GM12891 (cell line): ENCODE data around the gene TNFRSF8.

Experiments
- DNase-seq: peaks from one replicate; pipeline ENCODE4 v3.0.0; 2011; ENCODE audit warnings: low spot score; ENCODE audit not compliant: insufficient read length
- FAIRE-seq: peaks from 2 replicates; lab custom pipeline; 2011; peaks lifted over from hg19 to GRCh38; lab: Jason Lieb, UNC
- PAX5 ChIP-seq: IDR thresholded peaks from 2 replicates; pipeline ENCODE4 v1.6.1; 2011; ENCODE audit warnings: low read length, moderate library complexity, mild to moderate bottlenecking; ENCODE audit not compliant: insufficient read depth, severe bottlenecking
- POLR2A ChIP-seq: IDR thresholded peaks from 2 replicates; pipeline ENCODE4 v1.6.1; 2011; ENCODE audit warnings: low read depth, low read length, control low read depth
- POLR2AphosphoS5 ChIP-seq: IDR thresholded peaks from 2 replicates; pipeline ENCODE4 v1.6.1; 2011; ENCODE audit warnings: low read depth, low read length, control low read depth
- POU2F2 ChIP-seq: IDR thresholded peaks from 2 replicates; pipeline ENCODE4 v1.6.1; 2011; ENCODE audit warnings: low read depth, mild to moderate bottlenecking, control low read depth, low read length, moderate library complexity
- SPI1 ChIP-seq: IDR thresholded peaks from 2 replicates; pipeline ENCODE4 v1.6.1; 2011; ENCODE audit warnings: low read depth, low read length, control low read depth
- TAF1 ChIP-seq: IDR thresholded peaks from 2 replicates; pipeline ENCODE4 v1.6.1; 2011; ENCODE audit warnings: low read depth, low read length, control low read depth

Gene TNFRSF8

DNA sequence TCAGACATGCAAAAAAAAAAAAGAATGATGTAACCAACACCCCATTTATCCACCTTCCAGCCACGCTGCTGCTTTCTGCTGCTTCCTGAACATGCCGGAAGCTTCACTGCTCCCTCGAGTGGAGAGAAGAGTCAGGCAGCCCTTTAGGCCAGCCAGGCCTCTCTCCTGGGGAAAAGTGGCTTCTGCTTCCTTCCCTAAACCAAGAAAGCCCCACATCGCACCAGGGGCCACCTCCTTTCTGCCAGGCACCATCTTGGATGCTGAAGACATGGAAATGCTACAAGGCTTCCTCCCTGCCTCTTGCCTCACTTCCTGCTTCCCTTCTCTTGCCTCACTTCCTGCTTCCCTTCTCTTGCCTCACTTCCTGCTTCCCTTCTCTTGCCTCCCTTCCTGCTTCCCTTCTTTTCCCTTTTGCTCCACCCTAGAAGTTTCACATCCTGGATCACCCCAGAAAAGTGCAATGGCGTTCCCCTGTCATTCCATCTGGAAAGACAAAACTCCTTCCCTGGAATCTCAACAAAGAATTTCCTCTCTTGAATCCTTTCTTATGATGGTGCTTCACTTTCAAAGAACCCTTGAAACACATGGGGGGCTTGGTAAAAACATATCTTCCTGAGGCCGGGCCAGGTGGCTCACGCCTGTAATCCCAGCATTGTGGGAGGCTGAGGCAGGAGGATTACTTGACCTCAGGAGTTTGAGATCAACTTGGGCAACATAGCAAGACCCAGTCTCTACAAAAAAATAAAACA is 18.7 kb downstream of the TNFRSF8 start:
- peak; percentile 90 for FAIRE-seq
- DNase-seq, result no peak
- TF ChIP-seq POLR2A, result no peak
- TF ChIP-seq SPI1, result peak; percentile 41

DNA sequence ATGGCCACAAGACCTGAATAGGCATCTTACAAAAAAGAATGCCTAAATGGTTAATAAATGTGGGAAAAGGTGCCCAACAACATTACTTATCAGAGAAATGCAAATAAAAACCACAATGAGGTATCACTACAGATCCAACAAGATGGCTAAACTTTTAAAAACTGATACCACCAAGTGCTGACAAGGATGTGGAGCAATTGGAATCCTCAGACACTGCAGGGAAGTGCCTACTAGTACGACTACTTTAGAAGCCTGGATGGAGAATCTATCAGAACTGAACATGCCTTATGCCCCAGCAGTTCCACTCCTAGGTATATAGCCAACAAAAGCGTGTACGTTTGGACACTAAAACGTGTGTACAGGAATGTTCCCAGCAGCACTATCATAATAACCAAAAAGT is 19.9 kb downstream of the TNFRSF8 start:
- TF ChIP-seq POLR2A (no peak), POLR2AphosphoS5 (no peak), POU2F2 (0 out of 2 replicates have a peak, but pooled peaks have one; percentile 15), SPI1 (no peak), PAX5 (no peak), TAF1 (no peak)

DNA sequence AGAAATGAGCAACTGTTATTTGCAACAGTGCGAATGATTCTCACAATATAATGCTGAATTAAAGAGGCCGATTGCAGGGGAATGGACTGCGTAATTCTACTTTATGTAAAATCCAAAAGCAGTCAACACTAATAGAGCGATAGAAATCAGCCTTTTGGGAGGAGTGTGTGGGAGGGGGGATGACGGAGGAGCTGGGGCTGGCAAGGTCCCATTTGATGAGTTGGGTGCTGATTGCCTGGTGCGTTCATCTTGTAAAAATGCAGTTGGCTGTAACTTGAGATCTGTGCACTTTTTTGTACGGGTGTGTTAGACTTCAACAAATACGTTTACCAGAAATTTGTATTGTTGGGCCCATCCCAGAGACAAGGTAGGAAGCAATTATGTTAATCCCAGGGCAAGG is 20.7 kb downstream of the TNFRSF8 start:
- no peak for FAIRE-seq
- no peak for DNase-seq
- TF ChIP-seq POU2F2 (no peak), POLR2AphosphoS5 (no peak)

More for the DNA sequence above, 19.9 kb downstream of the TNFRSF8 start:
- DNase-seq (no peak), FAIRE-seq (peak; percentile 23)

DNA sequence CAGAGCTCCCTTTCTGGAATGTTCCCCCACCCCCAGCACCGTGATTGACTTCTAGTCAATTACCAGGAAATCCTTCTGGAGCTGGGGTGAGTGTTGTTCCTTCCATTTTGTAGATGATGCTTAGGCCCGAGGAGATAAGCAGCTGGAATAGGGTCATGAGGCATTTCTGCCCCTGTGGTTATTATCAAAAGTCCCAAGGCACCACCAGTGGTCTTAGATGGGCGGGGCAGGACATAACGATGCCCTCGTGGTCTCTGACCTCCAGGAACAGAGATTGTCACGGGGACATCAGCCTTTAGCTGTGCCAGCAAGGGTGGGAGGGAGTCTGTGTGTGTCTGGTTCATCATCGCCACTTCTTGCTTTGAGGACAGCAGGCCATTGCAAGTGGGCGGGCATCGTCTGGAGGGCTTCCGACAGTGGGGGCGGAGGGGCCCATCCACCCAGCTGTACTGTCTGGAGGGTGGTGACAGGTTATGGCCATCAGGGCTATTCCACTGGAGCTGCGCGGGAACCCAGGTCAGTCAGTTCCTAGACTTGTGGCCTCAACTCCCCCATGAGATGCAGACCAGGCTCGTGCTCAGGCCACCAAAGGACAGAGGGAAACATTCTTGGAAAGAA is 22.6 kb downstream of the TNFRSF8 start:
- TF ChIP-seq SPI1 (no peak), POLR2AphosphoS5 (no peak), POLR2A (no peak), TAF1 (no peak)
- no peak for DNase-seq
- FAIRE-seq, result no peak

DNA sequence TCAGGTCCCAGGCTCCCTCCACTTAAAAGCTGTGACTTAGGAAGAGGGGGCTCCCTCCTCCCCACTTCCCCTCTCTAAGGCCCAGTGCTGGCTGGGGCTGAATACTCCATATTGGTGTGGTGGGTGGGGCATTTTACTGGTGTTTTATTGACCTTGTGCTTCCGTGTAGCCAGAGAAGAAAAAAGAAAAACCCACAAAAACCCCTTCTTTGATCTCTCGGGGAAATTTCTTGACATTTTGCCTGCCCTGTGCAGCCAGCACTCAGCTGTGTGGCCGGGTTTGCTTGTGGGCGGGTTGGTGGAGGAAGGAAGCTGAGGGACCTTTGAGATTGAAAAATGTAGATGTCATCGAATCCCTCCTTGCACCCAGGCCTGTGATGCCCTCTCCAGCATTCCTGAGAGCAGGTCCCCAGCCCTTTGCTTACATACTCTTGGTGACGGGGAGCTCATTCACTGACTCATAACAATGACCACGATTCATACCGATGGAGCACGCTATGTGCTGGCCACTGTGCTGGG is 24.8 kb downstream of the TNFRSF8 start:
- TF ChIP-seq SPI1, result peak; percentile 76
- TF ChIP-seq TAF1, result no peak
- no peak for TF ChIP-seq PAX5
- DNase-seq, result no peak
- FAIRE-seq, result no peak

DNA sequence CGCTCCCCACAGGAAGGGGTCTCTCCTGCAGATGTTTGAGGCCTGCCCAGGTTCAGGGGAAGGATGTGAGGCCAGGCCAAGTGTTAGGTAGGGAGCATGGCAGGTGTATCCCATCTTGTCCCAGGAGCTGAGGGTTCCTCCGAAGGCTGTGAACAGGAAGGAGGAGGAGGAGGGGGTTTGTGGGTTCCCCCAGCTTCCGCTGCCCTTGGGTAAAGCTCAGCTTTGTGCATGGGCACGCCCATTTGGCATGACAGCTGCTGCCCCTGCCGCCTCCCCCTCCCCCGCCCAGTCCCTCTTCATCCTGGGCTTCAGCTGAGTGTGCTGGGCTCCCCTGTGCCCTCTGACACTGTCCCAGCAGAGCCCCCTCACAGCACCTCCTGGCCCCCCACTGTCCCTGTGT is 25.5 kb downstream of the TNFRSF8 start:
- DNase-seq (no peak), FAIRE-seq (peak; percentile 89)
- no peak for TF ChIP-seq SPI1
- TF ChIP-seq POU2F2, result no peak
- TF ChIP-seq POLR2A, result no peak
- no peak for TF ChIP-seq PAX5
- no peak for TF ChIP-seq TAF1
- TF ChIP-seq POLR2AphosphoS5, result 0 out of 2 replicates have a peak, but pooled peaks have one; percentile 46

DNA sequence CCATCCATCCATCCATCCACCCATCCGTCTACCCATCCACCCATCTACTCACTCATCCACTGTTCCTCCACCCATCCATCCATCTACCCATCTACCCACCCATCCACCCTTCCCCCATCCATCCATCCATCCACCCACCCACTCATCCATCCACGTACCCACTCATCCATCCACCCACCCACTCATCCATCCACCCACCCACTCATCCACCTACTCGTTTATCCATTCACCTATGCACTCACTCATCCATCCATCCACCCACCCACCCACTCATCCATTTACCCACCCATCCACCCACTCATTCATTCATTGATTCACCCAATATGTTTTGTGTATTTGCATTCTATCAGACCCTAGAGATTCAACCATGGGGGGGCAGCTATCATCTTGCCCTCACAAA is 27.2 kb downstream of the TNFRSF8 start:
- FAIRE-seq (no peak), DNase-seq (no peak)
- TF ChIP-seq POLR2A, result no peak
- no peak for TF ChIP-seq SPI1
- no peak for TF ChIP-seq POU2F2
- TF ChIP-seq PAX5, result no peak
- TF ChIP-seq TAF1, result no peak
- TF ChIP-seq POLR2AphosphoS5, result no peak

DNA sequence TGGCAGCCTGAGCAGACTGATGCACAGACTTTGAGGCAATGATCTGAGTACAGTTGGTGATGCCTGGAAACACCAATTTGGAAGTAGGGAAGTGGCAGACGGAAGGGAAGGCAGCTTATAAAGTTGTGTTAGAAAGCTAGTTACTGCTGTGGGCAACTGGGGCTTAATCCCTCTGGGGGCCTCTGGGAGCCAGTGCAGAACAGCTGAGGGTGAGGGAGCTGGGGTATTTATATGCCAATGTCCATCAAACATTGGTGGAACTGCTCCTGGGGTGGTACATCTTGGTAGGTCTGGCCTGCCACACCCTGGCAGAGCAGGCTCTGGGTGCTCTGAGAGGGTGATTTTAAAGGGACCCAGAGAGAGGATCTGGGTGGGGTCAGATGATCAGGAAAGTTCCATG is 28.1 kb downstream of the TNFRSF8 start:
- FAIRE-seq, result peak; percentile 66

DNA sequence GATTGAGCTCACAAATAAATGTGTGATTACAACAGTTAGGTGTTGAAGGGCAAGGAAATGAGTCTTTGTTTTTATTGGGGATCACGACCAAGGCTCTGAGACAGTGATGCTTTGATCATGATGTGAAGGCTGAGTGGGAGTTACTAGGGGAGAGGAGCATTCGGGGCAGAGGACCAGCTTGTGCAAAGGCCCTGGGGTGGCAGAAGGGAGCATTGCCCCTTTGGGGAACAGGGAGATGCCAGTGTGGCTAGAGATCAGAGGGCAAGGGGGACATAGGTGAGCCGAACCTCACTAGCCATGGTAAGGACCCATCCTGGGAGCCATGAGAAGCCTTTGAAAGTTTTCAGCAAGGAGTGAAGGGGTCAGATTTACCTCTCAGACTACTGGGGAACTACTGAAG is 31.1 kb downstream of the TNFRSF8 start:
- DNase-seq, result no peak
- TF ChIP-seq TAF1, result no peak
- no peak for TF ChIP-seq POLR2AphosphoS5
- TF ChIP-seq POU2F2, result no peak
- TF ChIP-seq POLR2A, result no peak
- no peak for TF ChIP-seq PAX5
- TF ChIP-seq SPI1, result no peak
- FAIRE-seq, result no peak

More for the DNA sequence above, 28.1 kb downstream of the TNFRSF8 start:
- no peak for DNase-seq
- TF ChIP-seq POLR2A (no peak), POU2F2 (no peak), PAX5 (no peak), TAF1 (no peak), POLR2AphosphoS5 (no peak), SPI1 (no peak)

DNA sequence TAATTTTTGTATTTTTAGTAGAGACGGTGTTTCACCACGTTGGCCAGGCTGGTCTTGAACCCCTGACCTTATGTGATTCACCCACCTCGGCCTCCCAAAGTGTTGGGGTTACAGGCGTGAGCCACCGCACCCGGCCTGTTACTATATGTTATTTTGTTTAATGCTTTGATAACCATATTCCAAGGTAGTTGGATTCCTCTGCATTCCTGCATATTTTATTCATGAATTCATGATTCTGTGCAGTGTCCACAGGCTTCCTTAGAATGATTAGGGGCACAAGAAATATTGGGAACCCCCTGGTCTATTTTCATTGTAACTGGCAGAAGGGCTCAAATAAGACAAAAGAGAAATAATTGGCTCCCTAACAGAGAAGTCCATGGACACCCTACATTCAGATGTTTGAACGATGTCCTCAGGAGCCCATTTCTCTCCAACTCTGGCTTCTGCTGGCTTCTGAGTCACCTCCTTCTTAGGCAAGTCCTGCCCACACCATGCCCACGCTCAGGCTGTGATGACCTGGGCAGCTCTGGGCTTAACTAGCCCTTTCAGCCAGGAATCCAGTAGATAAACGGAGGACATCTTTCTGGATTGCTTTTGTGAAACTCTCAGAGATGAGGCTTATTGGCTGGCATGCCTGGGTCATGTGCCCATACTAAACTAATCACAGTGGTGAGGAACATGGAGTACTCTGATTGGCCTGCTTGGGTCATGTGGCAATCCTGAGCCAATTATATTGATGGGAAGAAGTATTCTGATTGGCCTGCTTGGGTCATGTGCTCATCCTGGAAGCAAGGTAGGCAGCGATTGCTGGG is 32.6 kb downstream of the TNFRSF8 start:
- FAIRE-seq, result peak; percentile 65
- TF ChIP-seq POU2F2 (no peak), POLR2A (no peak), SPI1 (no peak), PAX5 (no peak), POLR2AphosphoS5 (no peak), TAF1 (no peak)
- DNase-seq, result no peak
